Hematopoietic multipotent progenitor cell treated with erythropoietin and hydrocortisone succinate and interleukin-3 and kit ligand, for 15 days (in vitro differentiated cells): Measurements from ENCODE around the gene POLD3.
"Not testable (repeated sequence)": the region's sequence is repeated elsewhere in the genome, so short reads cannot be mapped to it uniquely, and the experiment has no call there.

Experiments
- DNase-seq: peaks from one replicate; pipeline ENCODE4 v3.0.0-alpha.2; 2015; ENCODE audit warnings: low spot score

POLD3 gene

GRCh38 chr11:74636630-74637184 lies 44.3 kb downstream of the POLD3 start:
- DNase-seq, result no peak

GRCh38 chr11:74637700-74638099 lies 45.3 kb downstream of the POLD3 start:
- no peak for DNase-seq

DNA sequence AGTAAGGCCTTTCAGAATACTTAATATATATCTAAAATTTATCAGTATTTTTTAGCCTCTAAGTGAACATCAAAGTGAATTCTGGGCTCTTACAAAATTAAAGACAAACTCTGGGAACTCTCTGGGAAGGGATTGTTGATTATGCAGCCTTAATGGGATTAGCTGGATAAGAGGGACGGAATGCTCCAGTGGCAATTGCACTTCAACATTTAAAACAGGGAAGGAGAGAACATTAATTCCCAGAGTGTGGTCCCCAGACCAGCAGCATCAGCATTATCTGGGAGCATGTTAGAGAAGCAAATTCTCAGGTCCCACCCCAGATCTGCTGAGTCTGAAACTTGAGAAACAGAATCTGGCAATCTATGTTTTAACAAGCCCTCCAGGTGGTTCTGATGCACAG lies 46.5 kb downstream of the POLD3 start:
- no peak for DNase-seq

- no peak for DNase-seq
Observed at GRCh38 chr11:74639533-74639932, 47.2 kb downstream of the POLD3 start.

DNA sequence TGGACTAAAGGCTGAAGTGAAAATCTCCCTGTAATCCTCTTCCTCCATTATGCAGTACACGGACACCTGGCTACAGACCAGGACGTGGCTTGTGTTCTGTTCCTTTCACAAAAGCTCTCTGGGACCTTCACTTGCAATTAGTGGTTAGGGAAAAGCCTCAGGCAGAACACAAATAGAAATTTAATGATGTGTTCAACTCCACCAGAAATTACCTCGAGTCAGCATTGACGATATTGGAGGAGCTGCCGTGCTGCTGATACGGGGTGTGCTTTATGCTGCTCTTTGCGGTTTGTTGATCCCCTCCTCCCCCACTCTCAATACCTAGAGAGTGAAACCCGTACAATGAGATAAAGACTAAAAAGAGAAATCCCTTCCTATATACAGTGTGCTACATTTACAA lies 48.9 kb downstream of the POLD3 start:
- DNase-seq, result no peak

DNA sequence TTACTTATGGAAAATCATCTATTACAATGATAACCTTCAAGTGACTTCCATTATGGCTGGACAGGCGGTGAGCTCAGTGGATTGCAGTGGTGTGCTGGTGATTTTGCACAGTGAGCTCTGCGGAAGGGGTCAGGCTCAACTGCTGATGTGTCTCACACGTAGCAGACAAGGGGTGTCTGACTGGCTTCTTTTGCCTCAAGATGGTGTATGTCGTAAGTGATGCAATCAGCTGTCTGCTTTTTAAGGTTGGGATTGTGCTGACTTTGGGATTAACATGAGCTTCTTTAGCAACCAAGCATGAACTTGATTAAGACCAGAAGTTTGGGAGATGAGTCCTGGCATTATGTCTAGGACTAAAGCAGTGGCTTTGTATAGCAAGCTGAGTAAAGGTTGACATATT lies 49.5 kb downstream of the POLD3 start:
- no peak for DNase-seq

GRCh38 chr11:74642912-74643311 lies 50.5 kb downstream of the POLD3 start:
- DNase-seq, result no peak

- DNase-seq, result no peak
Observed at GRCh38 chr11:74644081-74644480, 51.7 kb downstream of the POLD3 start.

DNA sequence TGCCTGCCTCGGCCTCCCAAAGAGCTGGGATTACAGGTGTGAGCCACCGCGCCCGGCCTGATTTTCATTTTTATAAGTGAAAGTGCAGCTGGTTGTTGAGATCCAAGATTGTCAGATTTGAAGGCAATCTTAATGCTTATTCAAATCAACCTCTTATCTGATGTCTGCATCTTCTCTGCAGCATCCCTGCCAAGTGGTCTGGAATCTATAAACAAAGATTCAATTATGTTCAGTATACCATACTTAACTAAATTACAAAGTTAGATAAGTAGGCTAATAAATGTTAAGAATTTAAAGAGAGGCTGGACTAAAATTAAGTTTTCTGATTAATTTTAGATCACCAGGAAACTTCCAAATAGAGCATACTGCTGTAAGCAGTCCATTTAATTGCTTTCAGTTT lies 53.8 kb downstream of the POLD3 start:
- no peak for DNase-seq

DNA sequence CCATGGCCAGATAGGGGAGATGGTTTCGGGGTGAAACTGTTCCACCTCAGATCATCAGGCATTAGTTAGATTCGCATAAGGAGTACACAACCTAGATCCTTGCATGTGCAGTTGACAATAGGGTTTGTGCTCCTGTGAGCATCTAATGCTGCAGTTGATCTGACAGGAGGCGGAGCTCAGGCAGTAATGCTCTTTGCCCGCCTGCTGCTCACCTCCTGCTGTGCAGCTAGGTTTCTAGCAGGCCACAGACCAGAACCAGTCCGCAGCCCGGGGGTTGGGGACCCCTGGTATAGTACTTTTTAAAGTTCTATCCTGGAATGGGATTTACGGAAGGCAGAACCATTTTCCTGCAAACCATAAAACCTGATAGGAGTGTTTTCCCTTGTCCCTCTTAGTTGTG lies 54.6 kb downstream of the POLD3 start:
- DNase-seq, result no peak

DNA sequence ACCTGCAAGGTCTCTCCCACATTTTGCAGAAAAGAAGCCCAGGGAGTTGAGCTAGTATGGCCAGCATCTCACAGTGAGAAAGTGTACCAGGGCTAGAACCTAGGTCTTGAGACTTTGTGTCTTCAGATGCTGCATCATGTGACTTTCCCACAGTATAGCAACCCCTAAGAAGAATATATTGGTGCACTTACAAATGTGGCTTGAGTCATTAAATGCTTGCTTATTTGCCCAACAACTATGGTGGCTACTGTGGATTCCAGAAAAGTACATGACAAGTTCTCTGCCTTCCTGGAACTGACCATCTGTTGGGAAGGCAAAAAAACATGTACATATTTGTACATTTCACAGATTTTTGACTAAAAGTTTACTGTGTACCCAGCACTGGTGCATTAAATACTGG lies 55.0 kb downstream of the POLD3 start:
- DNase-seq, result no peak

- DNase-seq, result no peak
Observed at GRCh38 chr11:74647831-74648230, 55.4 kb downstream of the POLD3 start.

DNA sequence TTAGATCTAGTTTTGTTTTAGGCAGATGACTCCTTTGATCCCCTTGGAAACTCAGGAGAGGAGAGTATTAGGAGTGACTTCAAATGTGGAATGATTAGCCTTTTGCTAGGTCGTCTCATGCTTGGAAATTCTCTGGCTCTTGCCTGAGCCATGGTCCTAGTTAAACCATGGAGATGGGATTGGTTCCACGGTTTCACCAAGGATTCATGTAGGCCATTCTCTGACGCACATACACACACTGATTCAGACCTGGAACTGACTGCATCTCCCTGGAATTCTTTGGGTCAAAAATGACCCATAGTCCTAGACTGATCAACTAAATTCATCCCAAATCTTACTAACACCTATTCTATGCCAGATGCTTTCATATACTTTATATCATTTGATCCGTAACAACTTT lies 56.5 kb downstream of the POLD3 start:
- DNase-seq, result no peak

- no peak for DNase-seq
Observed at GRCh38 chr11:74650498-74650897, 58.1 kb downstream of the POLD3 start.

GRCh38 chr11:74654976-74655375 lies 62.6 kb downstream of the POLD3 start:
- no peak for DNase-seq

DNA sequence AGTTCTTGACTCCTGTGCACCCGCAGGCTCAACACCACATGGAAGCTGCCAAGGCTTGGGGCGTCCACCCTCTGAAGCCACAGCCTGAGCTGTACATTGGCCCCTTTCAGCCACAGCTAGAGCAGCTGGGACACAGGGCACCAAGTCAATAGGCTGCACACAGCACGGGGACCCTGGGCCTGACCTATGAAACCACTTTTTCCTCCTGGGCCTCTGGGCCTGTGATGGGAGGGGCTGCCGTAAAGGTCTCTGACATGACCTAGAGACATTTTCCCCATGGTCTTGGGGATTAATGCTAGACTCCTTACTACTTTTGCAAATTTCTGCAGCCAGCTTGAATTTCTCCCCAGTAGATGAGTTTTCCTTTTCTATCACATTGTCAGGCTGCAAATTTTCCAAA lies 66.7 kb downstream of the POLD3 start:
- not testable (repeated sequence) for DNase-seq

DNA sequence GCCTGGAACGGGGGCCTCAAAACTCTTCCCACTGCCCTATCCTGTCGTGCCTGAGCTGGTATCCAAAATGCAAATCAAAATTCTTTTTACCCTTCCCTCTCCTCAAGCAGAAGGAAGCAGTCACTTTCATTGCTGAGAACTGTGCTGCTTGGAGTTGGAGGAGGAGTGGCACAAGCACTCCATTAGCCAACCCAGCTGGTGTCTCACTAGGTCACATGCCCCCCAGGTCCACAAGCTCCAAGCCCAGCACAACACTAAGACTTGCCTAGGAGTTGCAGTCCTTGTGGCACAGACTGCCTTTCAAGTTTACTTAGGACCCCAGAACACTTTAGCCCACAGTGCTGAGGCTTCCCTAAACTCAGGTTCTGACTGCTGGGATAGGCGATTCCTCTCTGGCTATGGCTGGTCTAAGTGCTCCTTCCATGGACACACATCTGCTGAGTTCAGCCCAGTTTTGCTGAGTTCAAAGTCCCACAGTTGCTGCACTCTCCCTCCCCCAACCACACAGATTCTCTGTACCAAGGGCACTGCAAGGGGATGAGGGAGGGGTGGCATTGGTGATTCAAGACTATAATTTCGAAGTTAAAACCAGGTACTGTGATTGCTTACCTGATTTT lies 70.2 kb downstream of the POLD3 start:
- DNase-seq, result no peak

GRCh38 chr11:74663315-74663714 lies 70.9 kb downstream of the POLD3 start:
- no peak for DNase-seq

DNA sequence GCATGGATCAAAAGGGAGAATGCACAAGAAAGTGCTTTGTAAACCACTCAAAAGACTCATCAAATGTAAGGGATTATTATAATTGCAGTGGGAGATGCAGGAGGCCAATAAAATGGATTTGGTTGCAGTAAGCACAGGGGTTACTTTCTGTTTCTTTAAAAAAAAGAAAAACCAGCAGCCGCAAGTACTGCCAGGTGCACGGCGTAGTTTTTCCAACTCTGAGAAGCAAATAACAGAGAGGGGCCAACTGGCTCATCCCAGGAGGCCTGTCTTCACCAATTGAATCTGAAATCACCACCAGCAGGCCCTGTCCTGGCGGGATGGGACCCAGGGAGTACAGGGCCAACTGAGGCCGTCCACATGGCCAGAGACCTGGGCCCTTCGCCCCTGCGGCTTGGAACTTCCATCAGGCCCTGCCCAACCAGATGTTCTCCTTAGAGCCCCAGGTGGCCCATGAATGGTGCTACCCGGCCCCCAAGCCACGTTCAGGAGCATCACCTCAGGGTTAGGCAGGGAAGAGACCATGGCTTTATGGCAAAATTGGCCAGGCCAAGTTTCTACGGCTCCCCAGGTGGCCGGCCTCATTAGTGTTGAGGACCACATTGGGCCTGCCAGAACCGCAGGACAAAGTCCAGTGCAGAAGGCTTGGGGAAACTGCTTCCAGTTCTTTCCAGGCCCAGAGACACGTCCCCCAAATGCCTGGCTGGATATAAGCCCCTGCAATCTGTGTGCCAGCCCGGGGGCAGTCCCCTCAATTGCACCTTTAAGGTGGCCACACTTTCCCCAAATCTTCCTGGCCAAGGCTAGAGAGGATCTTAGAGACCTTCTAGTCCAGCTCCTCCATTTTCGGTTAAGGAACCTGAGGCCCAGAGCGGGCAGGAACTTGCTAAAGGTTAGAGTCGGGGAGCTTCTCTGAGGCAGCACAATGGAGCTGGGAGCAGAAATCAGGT lies 77.1 kb downstream of the POLD3 start:
- DNase-seq, result no peak

DNA sequence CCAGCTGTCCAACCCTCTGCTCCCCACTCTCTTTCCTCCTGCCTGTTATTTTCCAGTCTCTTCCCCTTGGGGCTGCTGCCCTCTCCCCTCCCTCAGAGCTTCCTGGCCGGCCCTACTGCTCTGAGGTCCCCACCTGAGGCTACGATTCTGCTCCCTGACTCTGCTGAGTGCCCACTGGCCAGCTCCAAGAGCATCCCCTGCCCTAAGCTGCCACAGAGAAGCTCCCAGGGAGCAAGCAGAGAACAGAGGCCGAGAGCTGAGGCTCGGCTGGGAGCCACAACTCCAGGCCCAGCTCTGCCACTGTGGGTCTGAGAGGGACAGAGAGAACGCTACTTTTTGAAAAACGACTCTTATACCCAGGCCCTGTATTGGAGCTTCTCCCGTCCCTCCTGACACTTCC lies 77.8 kb downstream of the POLD3 start:
- no peak for DNase-seq

- DNase-seq, result no peak
Observed at GRCh38 chr11:74671520-74672196, 79.3 kb downstream of the POLD3 start.

GRCh38 chr11:74672332-74672955 lies 80.1 kb downstream of the POLD3 start:
- no peak for DNase-seq
